ENCODE measurements around the gene LCLAT1.
A peak's percentile ranks its signal among the peaks of the same experiment; 100 is the strongest.

LCLAT1 gene

DNA sequence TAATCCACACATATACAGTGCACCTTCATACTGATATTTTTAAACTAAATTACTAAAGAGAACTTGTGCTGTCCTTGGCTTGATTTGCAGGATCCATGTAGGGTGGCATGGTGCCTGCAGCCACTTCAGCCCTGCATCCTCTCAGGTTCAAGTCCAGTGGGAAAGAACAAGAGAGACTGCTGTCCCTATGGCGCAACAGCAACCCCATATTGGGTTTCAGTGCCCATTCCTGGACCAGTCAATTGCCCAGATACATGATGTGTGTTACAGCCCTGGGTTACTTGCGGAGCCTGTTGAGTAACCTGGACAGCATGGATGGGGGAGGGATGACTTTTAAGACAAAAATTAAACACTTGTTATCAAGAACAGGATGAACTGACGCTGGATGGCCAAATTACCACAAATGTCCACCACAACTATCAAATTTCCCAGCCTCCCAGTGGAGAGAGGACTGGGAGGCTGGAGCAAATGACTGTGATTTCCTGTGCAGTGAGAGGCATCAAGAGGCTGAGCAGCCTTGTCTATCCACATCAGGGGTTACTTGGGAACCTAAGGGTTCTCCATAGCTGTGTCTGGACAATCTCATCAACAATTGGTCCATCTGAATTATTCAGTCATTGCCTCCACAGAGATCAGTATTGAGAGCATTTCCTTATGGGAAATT is 198.2 kb downstream of the LCLAT1 start:
- no peak for DNase-seq (ENCODE audit: low read depth)

DNA sequence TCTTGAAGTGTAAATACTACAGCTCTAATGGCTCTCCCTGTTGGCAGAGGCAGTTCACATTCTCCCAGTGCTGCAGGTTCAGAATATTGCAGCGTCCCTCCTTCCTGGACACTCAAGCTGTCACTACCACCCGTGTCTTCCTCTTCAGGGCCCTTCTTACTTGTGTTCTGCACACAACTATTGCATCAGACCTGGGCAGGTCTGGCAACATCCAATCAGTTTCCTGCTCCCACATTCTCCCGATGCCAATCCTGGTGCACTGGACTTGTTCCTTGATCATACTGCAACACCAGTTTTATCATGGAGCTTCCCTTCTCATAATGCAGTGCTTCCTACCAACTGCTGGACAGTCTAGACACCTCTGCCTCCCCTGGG is 198.7 kb downstream of the LCLAT1 start:
- no peak for DNase-seq (ENCODE audit: low read depth)

DNA sequence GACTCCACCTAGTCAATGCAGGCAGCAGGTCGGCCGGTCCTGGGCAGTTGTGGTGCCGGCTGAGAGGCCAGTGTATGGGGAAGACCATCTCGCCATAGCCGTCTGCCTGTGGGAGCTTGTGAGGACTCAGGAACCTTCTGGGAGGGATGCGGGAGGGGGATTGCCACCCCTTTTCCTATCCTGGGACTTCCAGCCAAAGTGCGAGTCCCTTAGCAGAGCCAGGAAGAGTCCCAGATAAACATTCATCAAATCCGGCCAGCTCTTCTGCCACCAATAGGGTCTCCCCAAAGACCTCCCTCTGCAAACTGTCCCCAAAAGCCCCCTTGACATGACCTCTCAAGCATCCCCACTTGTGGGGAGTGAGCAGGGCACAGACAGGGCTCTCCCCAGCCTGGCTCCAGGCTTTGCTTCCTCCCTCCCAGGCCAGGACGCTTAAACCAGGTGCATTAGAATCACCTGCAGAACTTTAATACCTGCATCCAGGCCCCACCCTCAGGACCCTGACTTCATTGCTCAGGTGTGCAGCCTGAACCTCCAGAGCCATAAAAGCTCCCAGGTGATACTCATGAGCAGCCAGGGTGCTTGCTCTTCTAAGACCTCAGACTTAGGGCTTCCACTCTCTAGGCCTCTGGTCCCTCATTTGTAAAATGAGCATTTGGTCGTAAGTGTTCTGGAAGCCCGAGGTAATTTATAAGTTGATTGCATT is 200.9 kb downstream of the LCLAT1 start:
- no peak for DNase-seq (ENCODE audit: low read depth)

GRCh38 chr2:30649278-30649677 is 202.2 kb downstream of the LCLAT1 start:
- no peak for DNase-seq (ENCODE audit: low read depth)

DNA sequence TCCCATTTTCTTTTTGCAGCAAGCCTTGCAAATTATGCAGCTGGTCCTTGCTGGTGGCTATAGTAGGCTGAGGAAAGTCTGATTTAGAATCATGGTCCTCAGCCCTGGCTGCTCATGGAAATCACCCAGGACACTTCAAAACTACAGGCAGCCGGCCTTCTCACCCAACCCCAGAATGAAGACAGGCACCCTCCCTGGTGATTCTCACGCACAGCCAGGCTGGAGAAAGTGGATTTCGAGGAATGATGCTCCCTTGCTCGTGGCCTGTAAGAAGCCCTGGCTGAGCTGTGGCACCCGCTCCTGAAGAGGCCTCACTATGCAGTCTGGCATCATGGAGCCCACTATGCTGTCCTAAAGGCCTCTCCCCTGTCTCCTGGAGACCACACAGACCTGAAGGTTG is 202.8 kb downstream of the LCLAT1 start:
- no peak for DNase-seq (ENCODE audit: low read depth)

DNA sequence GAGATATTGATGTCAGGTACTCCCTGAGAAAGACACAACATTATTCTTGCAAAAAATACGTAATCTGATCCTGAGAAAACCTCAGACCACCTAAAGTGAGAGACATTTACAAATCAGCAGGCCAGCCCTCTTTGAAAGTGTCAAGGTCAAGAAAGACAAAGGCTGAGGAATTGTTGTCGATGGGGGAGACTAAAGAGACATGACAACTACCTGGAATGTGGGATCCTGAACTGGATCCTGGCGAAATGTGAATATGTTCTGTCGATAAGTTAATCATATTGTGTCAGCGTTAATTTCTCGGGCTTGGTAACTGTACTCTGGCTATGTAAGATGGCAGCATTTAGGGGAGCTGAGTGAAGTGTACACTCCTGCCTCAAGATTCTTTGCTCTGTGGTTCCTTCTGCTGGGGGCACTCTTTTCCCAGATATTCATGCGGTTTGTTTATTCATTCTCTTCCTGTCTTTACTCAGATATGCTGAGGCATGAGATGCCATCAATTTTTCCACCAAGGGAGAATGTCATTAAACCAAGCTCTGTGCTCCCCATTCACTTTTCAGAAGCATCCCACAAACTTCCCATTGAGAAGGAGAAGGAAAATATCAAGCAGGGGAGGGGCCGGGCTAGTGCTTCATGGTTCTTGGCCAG is 205.3 kb downstream of the LCLAT1 start:
- DNase-seq (ENCODE audit: low read depth): no peak

DNA sequence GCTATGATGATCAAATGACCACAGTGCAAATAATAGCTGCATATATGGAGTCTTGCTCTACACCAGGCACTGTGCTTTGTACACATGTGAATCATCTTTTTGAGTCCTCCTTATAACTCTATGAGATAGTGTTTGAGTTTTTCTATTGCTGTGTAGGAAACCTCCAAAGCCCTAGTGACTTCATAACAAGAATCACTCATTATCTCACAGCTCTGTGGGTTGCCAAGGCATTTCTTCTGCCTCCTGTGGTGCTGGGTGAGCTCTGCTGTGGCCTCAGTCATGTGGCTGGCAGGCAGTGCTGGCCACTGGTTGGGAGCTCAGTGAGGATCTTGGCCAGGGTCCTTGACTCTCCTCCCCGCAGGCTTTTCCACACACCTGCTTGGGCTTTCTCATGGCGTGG is 206.8 kb downstream of the LCLAT1 start:
- no peak for DNase-seq (ENCODE audit: low read depth)

DNA sequence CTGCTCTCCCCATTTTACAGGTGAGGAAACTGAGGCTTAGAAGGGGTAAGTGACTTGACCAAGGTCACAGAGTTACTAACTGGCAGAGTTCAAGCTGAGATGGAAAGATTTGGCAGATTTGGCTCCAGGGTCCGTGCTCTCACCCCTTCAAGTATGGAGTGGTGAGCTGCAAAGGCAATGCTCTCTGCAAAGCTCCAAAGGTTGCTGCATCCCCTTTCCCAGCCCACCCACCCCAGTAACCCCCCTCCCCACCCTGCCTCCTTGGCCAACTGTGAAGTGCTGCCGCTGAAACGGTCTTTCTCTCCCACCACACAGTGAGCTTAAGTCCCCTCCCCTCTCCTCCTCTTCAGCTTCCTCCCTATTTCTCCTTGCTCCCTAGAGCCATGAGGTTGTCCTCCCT is 207.4 kb downstream of the LCLAT1 start:
- DNase-seq (ENCODE audit: low read depth): no peak

DNA sequence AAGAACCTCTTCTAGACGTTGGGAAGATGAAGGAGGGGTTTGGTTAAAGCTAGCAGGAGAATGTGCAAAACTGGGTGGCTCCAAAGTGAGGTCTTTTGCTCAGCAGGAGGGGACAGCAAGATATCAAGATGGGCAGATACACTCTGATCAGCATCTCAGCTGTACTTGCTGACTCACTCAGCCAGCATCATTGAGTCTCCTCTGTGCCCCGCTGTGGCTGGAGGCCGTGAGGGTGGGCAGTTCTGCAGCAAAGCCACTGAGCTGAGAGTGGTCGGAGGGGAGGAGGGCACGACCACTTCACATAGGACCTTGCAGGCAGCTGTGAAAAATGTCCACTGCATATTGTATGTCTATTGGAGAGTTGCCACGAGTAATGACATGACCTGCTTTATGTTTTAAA is 208.2 kb downstream of the LCLAT1 start:
- no peak for DNase-seq (ENCODE audit: low read depth)

DNA sequence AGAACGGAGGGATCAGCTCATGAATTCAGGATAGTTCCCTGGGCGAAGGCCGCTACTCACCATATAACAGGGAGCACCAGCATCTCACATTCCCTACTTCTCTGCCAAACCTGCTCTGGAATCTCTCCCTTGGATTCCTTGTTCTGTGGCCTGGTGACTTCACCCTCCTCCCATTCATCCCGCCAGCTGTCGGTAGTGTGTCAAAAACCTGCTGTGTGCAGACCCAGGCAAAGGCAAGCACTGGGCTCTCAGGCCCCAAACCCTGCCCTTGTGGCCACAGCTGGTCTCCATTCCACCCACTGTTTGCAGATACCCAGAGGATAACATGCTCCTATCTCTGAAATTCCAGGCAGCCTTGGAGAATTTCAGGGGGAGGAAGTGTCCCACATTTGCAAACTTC is 208.6 kb downstream of the LCLAT1 start:
- no peak for DNase-seq (ENCODE audit: low read depth)

GRCh38 chr2:30656079-30656478 is 209.0 kb downstream of the LCLAT1 start:
- DNase-seq (ENCODE audit: low read depth): no peak

GRCh38 chr2:30661173-30662107 is 214.4 kb downstream of the LCLAT1 start:
- DNase-seq (ENCODE audit: low read depth): no peak

GRCh38 chr2:30662268-30663131 is 215.5 kb downstream of the LCLAT1 start:
- no peak for DNase-seq (ENCODE audit: low read depth)

GRCh38 chr2:30663321-30663720 is 216.3 kb downstream of the LCLAT1 start:
- DNase-seq (ENCODE audit: low read depth): no peak

GRCh38 chr2:30663806-30664205 is 216.8 kb downstream of the LCLAT1 start:
- DNase-seq (ENCODE audit: low read depth): no peak

GRCh38 chr2:30664761-30665358 is 217.8 kb downstream of the LCLAT1 start:
- no peak for DNase-seq (ENCODE audit: low read depth)

DNA sequence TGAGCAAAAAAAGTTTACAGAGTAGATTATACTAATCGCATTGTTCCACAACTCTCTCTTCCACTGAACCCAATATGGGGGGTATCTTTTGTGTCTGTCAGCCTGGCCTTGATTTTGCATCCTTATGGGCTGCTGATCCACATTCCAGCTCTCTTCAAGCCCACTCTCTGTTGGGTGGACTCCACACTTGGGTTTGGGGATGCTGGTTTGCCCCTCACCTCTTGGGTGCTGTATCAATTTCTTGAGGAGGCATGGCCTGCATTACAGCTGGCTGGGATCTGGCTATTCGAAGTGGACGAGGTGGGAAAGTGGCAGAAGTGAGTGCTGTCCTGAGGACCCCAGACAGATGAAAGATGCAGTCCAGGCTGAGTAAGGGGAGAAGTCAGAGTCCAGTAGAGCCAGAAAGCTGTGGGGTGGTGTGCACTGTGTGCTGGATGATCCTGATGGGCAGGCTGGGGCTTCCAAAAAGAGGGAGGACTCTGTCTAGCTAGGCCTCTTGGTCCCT is 218.8 kb downstream of the LCLAT1 start:
- DNase-seq (ENCODE audit: low read depth): no peak

DNA sequence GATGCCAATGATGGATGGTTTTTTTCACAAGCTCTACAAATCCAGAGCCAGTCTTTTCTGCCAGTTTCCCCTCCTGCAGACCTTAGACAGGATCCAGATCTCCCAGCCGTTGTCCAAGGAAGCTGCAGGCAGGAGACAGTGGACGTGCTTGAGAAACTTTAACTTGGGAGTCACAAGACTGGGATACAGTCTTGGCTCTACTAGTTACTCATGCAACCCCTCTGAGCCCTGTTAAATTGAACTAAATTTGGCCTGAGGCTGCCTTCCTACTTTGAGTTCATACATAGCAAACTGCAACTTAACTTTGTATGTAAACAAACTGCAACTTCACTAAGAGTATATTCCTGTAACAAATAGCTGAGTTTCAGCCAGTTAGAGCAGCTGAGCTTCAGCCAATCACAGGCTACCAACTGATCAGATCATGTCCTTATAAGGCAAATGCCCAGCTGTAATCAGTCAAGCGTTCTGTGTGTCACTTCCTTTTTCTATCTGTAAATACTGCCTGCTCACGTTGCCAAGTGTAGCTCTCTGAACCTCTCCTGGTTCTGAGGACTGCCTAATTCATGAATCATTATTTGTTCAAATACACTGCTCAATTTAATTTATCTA is 219.3 kb downstream of the LCLAT1 start:
- DNase-seq (ENCODE audit: low read depth): peak; percentile 61

DNA sequence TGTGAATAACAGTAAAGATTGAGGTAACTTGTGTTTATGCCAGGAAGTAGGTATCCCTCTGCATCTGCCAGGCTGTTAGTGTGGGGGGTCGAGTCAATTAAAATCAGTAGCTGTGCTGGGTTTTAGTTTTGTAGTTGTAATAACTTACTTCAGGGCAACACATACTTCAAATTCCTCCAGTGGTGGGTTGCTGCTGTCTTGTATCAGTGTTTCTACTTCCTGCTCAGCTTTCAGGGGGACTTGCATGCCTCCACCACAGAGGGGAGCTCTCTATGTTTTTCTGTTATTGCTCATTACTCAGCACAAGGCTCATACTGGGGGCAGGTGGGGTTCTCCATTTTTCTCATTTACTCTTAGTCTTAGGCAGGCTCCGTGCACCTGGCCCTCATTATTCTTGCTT is 223.4 kb downstream of the LCLAT1 start:
- no peak for DNase-seq (ENCODE audit: low read depth)

DNA sequence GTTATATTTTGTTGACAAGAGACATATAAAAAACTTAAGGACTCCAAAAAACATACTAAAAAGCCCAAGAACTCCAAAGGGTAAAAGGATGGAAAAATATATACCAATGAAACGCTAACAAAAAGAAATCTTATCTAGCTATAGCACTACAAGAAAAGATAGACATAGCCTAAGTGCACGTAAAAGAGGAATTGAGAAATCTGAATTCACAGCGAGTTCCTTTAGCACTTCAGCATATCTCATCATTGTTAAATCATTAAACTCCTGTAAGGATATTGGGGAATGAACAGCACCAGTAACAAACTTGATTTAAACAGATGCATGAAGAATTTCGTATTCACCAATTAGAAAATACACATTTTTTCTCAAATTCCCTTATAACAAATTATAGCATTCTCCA is 226.1 kb downstream of the LCLAT1 start:
- no peak for DNase-seq (ENCODE audit: low read depth)
